ENCODE results near the gene DNM2. TPM values are rescaled to one million over a fixed set of nuclear protein-coding genes. Genes with fewer than 3 reads are reported as not detected.

DNM2 gene
- total and polyA plus RNA-seq, 12 donors: 78.9 to 206 (median 131) TPM

DNA sequence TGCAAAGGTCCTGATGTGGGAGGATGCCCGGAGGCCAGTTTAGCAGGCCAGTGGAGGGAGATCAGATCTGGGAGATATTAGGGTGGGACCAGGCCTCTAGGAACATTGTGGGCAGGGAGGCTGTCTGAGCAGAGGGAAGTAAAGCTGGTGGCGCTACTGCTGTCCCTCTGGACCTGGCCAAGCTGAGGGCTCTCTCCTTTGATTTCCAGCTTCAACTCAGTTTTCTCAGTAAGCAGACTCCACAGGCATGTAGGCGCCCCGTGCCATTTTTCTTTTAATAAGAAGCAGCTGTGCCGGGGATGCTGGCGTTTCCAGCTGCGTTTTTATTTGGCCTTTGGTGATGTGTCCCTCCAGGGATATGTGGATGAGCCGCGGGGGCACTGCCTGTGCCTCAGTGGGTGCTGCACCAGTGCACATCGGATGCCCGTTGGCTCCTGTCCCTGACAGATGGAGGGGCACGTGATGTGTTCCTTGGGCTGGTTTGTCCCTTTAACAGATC, 6.7 kb downstream of the DNM2 start:
- no peak for ATAC-seq
- peaks cover 0 to 29% (median 0%) of the 10 kb centered on the region in 9 donors for H3K36me3 ChIP-seq
- intact Hi-C loops (cut with DNase I): no loop called here
- TF ChIP-seq CTCF (IDR thresholded peaks at IDR 0.05): no peak
- DNase-seq: no peak
- no peaks in the 10 kb centered on the region for H3K9me3 ChIP-seq
- H3K27me3 ChIP-seq: no peaks in the 10 kb centered on the region
- peak overlapping the region in 6 of 10 donors; percentile 7 to 81 (median 52) for H3K27ac ChIP-seq
- WGBS, 2 donors: 69 to 80% methylated on average over 12 of the region's 12 CpGs
- peaks cover 11 to 95% (median 76%) of the 10 kb centered on the region in 9 donors for H3K4me1 ChIP-seq
- H3K4me3 ChIP-seq: no peak overlapping the region

DNA sequence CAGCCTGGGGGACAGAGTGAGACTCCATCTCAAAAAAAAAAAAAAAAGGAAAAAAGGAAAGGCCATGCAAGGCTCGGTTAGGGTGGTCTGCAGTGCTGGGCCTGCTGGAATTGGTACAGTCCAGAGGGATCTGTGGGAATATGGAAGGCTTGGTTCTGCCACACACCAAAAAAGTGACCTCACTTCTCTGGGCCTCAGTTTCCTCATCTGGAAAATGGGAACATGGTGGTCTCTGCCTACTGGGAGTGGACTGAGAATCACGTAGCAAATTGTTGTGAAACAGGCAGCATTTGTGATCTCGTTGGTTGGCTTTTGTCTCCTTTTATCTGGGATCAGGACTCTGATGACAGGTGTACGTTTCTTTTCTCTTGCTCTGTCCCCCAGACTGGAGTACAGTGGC, 7.5 kb downstream of the DNM2 start:
- intact Hi-C loops (cut with DNase I): no loop called here
- Histone ChIP-seq H3K4me3 (no peak overlapping the region), H3K9me3 (no peaks in the 10 kb centered on the region), H3K36me3 (peaks cover 0 to 27% (median 0%) of the 10 kb centered on the region in 9 donors), H3K27ac (peak overlapping the region; percentile 7 to 82 (median 70)), H3K27me3 (no peaks in the 10 kb centered on the region), H3K4me1 (peaks cover 4 to 95% (median 74%) of the 10 kb centered on the region in 9 donors)
- DNase-seq: no peak
- no peak for ATAC-seq
- WGBS, 2 donors: 81 to 83% methylated on average over 4 of the region's 4 CpGs
- TF ChIP-seq CTCF (IDR thresholded peaks at IDR 0.05): no peak

- H3K36me3 ChIP-seq: peaks cover 0 to 18% (median 0%) of the 10 kb centered on the region in 9 donors
- intact Hi-C loops (cut with DNase I): no loop called here
- no peak for TF ChIP-seq CTCF (IDR thresholded peaks at IDR 0.05)
- H3K27ac ChIP-seq: peak overlapping the region; percentile 46 to 82 (median 70)
- ATAC-seq (peak in 5 of 8 donors; percentile 55 to 87 (median 68)), DNase-seq (no peak)
- no peaks in the 10 kb centered on the region for H3K9me3 ChIP-seq
- peaks cover 9 to 95% (median 77%) of the 10 kb centered on the region in 9 donors for H3K4me1 ChIP-seq
- 61 to 74% methylated on average over 10 of the region's 10 CpGs for WGBS, 2 donors
- peak overlapping the region in 1 of 10 donors; percentile 18 for H3K4me3 ChIP-seq
- no peaks in the 10 kb centered on the region for H3K27me3 ChIP-seq
Measured at GRCh38 chr19:10726268-10726667, 8.4 kb downstream of the DNM2 start.

DNA sequence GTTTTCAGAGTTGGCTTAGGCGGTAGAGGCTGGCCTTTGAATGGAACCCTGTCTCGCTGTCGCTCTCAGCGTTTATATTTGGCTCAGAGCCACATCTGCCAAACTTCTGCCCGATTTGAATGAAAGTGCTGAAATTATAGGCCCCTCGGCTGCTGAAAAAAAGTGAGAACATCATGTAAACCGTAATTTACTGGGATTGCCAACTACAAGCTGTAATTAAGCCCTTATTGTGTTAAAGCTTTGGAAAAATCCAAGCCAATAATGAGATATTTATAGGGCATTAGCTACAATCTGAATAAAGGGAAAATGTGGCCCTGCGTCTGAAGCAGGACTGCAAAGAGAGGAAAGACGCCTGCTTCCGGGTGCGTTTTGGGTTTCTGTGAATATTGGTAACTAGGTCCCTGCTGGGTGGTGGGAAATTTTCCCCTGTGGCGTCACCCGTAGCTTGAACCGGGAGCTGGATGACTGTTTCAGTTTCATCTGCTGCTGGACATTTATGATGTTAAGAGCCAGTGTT, 9.9 kb downstream of the DNM2 start:
- ATAC-seq (peak in 1 of 8 donors; percentile 1), DNase-seq (no peak)
- WGBS, 2 donors: 68 to 73% methylated on average over 14 of the region's 14 CpGs
- Histone ChIP-seq H3K36me3 (peaks cover 0 to 16% (median 0%) of the 10 kb centered on the region in 9 donors), H3K4me3 (peak overlapping the region in 1 of 10 donors; percentile 3), H3K4me1 (peaks cover 9 to 97% (median 80%) of the 10 kb centered on the region in 9 donors), H3K9me3 (no peaks in the 10 kb centered on the region), H3K27ac (peak overlapping the region in 9 of 10 donors; percentile 39 to 82 (median 69)), H3K27me3 (no peaks in the 10 kb centered on the region)
- TF ChIP-seq CTCF (IDR thresholded peaks at IDR 0.05): no peak
- intact Hi-C loops (cut with DNase I): no loop called here

All from heart right ventricle (tissue), 16 donors.